ENCODE results near the gene PGGHG.

PGGHG gene

DNA sequence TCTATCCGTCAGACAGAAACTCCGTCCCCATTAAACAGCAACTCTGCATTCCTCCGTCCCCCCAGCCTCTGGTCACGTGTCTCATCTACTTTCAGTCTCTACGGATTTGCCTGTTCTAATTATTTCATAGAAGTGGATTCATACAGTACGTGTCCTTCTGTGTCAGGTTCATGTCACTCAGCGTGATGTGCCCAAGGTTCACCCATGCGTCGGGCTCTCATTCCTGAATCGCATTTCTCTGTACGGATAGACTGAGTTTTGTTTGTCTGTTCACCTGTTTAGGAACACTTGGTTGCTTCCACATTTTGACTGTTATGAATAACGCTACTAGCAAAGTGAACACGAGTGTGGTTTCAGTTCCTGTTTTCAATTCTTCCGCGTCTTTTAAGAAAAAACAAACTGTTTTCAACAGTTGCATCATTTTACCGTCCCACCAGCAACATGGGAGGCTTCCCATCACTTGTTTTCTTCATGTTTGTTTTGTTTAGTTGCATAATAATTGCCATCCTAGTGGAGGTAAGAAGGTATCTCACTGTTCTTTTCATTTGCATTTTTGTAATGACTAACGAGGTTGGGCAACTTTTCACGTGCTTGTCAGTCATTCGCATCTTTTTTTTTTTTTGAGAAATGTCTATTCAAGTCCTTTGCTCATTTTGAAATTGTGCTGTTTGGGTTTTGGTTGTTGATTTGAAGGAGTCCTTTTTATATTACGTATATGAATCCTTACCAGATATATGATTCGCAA is 19.6 kb upstream of the PGGHG start:
- DNase-seq (ENCODE audit: low read depth in 3 of 3): no peak

GRCh38 chr11:270451-271318 is 18.2 kb upstream of the PGGHG start:
- no peak for DNase-seq (ENCODE audit: low read depth in 3 of 3)

DNA sequence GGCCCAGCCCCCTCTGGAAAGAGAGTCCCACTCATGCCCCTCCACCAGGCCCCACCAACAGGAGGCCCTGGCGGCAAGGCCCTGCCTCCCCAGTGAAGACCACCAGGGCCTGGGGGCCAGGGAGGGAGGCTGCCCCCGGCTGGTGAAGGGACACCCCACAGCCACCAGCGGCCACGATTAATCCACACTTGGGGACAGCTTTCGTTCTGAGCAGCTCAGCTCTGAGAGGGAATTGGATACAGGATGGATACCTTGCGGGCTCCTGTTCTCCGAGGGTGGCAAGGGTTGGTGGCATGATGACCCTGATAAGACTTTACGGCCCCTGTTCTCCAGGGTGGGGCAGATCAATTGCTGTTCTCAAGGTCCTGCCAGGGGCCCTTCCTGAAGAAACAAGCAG is 17.6 kb upstream of the PGGHG start:
- no peak for DNase-seq (ENCODE audit: low read depth in 3 of 3)

DNA sequence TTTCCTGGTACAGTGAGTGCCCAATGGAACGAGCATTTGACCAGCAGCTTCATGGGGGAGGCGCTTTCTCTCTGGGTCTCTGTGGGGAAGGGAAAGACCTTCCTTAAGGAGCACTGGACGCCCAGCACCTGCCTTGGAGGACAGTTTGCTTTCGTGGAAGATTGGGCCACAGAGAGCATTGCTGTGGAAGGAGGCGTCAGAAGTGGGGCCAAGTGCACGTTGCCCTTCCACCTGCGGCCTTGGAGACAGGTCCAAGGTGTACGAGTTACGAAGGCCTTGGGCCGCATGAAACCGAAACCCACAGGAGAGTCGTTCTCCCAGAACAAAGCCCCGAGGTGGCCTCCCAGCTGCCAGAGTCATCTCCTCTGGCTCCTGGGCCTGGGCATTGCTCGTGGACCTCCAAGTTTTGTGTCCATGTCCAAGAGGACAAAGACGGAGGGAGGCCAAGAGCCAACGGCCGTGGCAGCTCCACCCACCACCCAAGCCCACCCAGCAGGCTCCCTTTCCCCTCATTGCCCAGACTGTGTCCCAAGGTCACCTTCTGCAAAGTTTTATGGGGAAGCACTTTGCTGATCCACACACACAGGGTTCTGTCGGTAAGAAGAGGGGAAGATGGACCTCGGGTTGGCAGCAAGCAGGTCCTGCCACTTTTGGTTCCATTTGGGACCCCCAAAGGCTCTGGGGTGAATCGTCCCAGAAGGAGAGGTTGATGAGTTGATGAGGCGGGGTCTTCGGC is 16.6 kb upstream of the PGGHG start:
- DNase-seq (ENCODE audit: low read depth in 3 of 3): no peak

DNA sequence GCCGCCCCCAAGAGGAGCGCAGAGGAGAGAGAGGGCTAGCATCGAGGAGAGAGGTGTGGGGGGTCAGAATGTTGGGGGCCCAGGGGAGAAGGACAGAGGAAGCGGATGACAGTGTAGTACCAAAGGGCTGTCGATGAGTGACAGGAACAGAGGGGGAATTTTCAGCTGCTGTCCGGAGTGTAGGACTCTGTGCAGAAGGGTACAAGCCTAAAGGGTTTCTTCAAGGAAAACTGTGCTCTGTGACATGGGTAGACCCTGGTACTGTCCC is 16.1 kb upstream of the PGGHG start:
- no peak for DNase-seq (ENCODE audit: low read depth in 3 of 3)

DNA sequence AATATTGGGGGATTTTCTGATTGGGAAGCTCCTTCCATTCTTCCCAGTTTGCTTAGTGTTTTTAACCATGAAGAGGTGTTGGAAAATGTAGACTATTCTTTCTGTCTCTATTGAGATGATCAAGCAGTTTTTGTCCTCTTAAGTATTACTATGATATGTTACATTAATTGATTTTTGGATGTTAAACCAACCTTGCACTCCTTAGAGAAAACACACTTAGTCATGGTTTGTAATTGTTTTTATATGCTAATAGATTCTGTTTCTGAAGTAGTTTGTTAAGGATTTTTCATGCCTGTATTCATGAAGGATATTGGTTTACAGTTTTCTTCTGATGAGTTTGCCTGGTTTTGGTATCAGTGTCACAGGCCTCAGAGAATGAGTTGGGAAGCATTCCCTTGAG is 12.7 kb upstream of the PGGHG start:
- DNase-seq (ENCODE audit: low read depth in 3 of 3): no peak

- no peak for DNase-seq (ENCODE audit: low read depth in 3 of 3)
Observed at GRCh38 chr11:278001-278951, 10.7 kb upstream of the PGGHG start, which contains the start of gene NLRP6. NLRP6 (plus strand) TSS chr11:278407; CDS start chr11:278570, 163 bp downstream.

DNA sequence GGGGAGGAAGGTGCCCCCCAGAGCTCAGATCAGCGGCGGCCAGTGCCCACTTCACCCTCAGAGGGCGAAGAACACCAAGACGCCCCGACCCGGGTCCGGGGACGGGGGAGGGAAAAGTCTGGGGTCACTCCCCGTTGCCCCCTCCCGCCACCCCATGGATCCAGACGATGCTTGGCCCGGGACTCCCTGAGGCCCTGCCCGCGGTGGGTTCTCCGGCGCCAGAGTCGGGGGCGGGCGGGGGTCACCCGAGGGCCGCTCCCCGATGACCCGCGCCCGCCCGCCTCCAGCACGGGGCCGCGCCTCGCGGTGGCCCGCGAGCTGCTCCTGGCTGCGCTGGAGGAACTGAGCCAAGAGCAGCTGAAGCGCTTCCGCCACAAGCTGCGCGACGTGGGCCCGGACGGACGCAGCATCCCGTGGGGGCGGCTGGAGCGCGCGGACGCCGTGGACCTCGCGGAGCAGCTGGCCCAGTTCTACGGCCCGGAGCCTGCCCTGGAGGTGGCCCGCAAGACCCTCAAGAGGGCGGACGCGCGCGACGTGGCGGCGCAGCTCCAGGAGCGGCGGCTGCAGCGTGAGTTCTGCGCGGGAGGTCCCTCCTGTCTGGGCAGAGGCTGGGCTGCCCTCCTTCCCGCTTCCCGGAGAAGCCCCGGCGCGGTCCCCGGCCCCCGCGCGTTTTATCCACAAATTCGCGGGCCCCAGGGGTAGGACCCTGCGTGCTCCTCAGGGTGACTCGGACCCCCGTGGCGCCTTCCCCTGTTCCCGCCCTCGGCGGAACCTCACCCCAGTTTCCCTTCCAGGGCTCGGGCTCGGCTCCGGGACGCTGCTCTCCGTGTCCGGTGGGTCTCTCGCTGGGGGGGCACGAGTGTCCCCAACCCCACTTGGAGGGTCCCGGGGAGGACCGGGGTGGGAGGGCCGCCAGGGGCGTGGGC is 9.6 kb upstream of the PGGHG start:
- no peak for DNase-seq (ENCODE audit: low read depth in 3 of 3)

GRCh38 chr11:279966-280705 is 8.8 kb upstream of the PGGHG start:
- DNase-seq (ENCODE audit: low read depth in 3 of 3): peak in 1 of 3 experiments; percentile 42

DNA sequence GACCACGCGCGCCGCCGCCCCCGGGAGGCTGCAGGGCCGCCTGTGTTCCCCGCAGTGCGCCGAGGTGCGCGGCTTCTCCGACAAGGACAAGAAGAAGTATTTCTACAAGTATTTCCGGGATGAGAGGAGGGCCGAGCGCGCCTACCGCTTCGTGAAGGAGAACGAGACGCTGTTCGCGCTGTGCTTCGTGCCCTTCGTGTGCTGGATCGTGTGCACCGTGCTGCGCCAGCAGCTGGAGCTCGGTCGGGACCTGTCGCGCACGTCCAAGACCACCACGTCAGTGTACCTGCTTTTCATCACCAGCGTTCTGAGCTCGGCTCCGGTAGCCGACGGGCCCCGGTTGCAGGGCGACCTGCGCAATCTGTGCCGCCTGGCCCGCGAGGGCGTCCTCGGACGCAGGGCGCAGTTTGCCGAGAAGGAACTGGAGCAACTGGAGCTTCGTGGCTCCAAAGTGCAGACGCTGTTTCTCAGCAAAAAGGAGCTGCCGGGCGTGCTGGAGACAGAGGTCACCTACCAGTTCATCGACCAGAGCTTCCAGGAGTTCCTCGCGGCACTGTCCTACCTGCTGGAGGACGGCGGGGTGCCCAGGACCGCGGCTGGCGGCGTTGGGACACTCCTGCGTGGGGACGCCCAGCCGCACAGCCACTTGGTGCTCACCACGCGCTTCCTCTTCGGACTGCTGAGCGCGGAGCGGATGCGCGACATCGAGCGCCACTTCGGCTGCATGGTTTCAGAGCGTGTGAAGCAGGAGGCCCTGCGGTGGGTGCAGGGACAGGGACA is 8.0 kb upstream of the PGGHG start:
- no peak for DNase-seq (ENCODE audit: low read depth in 3 of 3)

- no peak for DNase-seq (ENCODE audit: low read depth in 3 of 3)
Observed at GRCh38 chr11:281486-282161, 7.3 kb upstream of the PGGHG start.

- no peak for DNase-seq (ENCODE audit: low read depth in 3 of 3)
Observed at GRCh38 chr11:282171-282570, 6.8 kb upstream of the PGGHG start.

GRCh38 chr11:282630-283360 is 6.1 kb upstream of the PGGHG start:
- DNase-seq (ENCODE audit: low read depth in 3 of 3): no peak

DNA sequence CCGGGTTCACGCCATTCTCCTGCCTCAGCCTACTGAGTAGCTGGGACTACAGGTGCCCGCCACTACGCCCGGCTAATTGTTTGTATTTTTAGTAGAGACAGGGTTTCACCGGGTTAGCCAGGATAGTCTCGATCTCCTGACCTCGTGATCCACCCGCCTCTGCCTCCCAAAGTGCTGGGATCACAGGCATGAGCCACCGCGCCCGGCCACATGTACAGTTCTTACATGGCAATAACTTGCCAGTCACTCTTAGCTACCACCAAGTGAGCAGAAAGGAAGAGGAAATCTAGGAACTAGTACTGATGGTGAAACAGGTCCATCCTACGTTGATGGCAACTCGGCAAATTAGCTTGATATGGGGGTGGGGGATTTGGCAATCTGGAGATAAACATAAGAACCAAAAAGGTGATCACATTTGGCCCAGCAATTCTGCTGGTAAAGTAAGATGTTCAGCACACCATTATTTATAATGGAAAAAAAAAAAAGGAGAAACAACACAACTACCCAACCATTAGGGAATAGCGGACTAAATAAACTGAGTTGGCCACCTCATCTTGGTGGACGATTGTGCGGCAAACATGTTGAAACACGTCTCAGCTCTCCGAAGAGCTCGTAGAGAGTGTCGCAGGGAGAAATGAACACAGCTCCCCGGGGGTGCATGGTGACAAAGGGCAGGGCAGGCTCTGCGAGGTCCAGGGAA is 5.4 kb upstream of the PGGHG start:
- no peak for DNase-seq (ENCODE audit: low read depth in 3 of 3)

DNA sequence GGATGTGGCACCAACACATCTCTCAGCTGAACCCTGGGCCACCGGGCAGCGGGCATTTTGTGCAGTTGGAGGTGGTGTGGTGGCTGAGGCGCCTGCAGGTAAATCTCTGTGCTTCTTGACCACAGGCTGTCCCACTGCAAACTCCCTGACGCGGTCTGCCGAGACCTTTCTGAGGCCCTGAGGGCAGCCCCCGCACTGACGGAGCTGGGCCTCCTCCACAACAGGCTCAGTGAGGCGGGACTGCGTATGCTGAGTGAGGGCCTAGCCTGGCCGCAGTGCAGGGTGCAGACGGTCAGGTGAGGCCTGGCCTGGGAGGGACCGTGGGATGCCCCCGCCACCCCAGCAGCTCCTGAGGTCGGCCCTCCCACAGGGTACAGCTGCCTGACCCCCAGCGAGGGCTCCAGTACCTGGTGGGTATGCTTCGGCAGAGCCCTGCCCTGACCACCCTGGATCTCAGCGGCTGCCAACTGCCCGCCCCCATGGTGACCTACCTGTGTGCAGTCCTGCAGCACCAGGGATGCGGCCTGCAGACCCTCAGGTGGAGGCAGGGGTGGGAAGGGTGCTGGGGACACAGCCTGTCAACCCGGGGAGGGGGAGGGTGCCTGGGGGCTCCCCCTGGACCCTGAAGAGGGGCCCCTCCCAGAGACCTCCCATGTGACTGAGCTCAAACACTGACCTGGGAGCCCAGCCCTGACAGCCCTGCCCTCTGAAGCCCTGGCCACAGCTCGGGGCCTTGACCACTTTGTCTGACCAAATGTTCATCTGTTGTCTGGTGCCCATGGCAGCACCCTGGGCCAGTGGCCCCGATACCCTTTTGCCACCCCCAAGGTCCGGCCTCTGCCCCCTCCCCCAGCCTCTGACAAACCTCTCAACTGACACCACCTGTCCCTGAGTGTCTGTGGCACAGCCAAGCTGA is 4.6 kb upstream of the PGGHG start:
- no peak for DNase-seq (ENCODE audit: low read depth in 3 of 3)
